ENCODE measurements around the gene HNRNPA3. TPM values are rescaled to one million over a fixed set of nuclear protein-coding genes. Genes with fewer than 3 reads are reported as not detected.
A peak's percentile ranks its signal among the peaks of the same experiment; 100 is the strongest.

Gene HNRNPA3
- total and polyA plus RNA-seq, 10 of the 15 experiments (the other 5 are each of a cell fraction or from before 2014, with no cell fraction given): 40.4 to 343 (median 206) TPM

DNA sequence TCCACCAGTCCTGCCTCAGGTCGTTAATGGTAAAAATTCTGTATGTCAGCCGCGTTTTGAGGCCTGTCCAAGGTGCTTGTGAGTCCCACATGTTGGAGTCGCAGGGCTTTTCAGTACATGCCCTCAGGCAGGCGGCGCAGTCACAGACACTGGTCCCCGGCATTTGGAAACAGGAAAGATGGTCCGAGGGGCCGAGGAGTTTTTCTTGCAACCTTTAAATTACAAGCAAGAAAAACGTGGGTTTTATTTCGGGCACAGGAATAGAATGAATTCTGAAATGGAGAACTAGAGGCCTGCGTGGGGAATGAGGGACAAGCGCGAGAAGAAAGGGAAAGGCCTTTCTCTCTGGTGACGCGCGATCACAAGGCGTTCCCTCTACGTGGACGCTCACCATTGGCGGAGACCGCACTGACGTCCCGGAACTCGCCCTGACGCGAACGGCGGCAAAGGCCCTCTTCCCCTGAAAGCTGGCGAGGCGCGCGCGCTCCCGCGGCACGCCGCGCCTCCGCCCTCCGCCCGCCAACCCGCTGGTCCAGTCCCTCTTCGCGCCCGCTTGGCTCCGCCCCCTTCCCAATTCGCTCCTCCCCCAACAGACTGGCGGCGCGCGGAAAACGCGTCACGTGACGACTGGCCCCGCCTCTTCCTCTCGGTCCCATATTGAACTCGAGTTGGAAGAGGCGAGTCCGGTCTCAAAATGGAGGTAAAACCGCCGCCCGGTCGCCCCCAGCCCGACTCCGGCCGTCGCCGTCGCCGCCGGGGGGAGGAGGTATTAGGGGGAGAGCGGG, at the start of gene HNRNPA3 (continued):
- TF ChIP-seq POLR2AphosphoS2 (IDR thresholded peaks at IDR 0.05; ENCODE audit: low read depth, low read length) (0 out of 2 replicates have a peak, but pooled peaks have one; percentile 78), ZZZ3 (IDR thresholded peaks at IDR 0.05; ENCODE audit: control insufficient read depth, insufficient read length, low read depth) (no peak), RFX5 (IDR thresholded peaks at IDR 0.05; ENCODE audit: low read depth, low read length) (peak; percentile 85), ZBTB11 (CRISPR knock-in tag; IDR thresholded peaks at IDR 0.05) (peak; percentile 60), PBX3 (IDR thresholded peaks at IDR 0.05; ENCODE audit: insufficient replicate concordance, low read depth, low read length) (peak; percentile 59), TARDBP (IDR thresholded peaks at IDR 0.05; ENCODE audit: borderline replicate concordance) (no peak), SUZ12 (IDR thresholded peaks at IDR 0.05; ENCODE audit: unreplicated experiment) (no peak), ESRRA (IDR thresholded peaks at IDR 0.05; ENCODE audit: low read length) (0 out of 2 replicates have a peak, but pooled peaks have one; percentile 5), SUPT20H (IDR thresholded peaks at IDR 0.05; ENCODE audit: borderline replicate concordance, control insufficient read depth, low read depth, low read length) (no peak), TAF1 (IDR thresholded peaks at IDR 0.05; ENCODE audit: borderline replicate concordance, low read depth, low read length) (peak; percentile 88), EP300 (IDR thresholded peaks at IDR 0.05; ENCODE audit: borderline replicate concordance in 1 of 2, control insufficient read depth in 1 of 2, low read depth in 2 of 2, low read length in 2 of 2) (peak in 1 of 2 experiments; percentile 43; a peak in 1 of 4 replicates), SMARCA5 (IDR thresholded peaks at IDR 0.05) (0 out of 2 replicates have a peak, but pooled peaks have one; percentile 37), CBFB (IDR thresholded peaks at IDR 0.05; ENCODE audit: low read depth) (peak; percentile 63; the same call in 1 of the 2 replicates), TCF3 (IDR thresholded peaks at IDR 0.05; ENCODE audit: borderline replicate concordance, insufficient read depth, low read depth, low read length) (0 out of 2 replicates have a peak, but pooled peaks have one; percentile 40), PKNOX1 (IDR thresholded peaks at IDR 0.05) (peak; percentile 91), TCF7 (IDR thresholded peaks at IDR 0.05; ENCODE audit: borderline replicate concordance) (peak; percentile 51; the same call in 1 of the 2 replicates), GATAD2B (conservative IDR thresholded peaks at IDR 0.05; ENCODE audit: low read depth) (no peak; the same call in 1 of the 2 replicates), BHLHE40 (IDR thresholded peaks at IDR 0.05; ENCODE audit: borderline replicate concordance in 1 of 2, low read depth in 2 of 2, low read length in 1 of 2) (peak; percentile 49 to 97; a peak in 3 of 4 replicates), PML (IDR thresholded peaks at IDR 0.05; ENCODE audit: low read length) (peak; percentile 97), NFIC (IDR thresholded peaks at IDR 0.05; ENCODE audit: low read depth, low read length) (peak; percentile 52; the same call in 1 of the 2 replicates)
- TF ChIP-seq, protein P1, sequence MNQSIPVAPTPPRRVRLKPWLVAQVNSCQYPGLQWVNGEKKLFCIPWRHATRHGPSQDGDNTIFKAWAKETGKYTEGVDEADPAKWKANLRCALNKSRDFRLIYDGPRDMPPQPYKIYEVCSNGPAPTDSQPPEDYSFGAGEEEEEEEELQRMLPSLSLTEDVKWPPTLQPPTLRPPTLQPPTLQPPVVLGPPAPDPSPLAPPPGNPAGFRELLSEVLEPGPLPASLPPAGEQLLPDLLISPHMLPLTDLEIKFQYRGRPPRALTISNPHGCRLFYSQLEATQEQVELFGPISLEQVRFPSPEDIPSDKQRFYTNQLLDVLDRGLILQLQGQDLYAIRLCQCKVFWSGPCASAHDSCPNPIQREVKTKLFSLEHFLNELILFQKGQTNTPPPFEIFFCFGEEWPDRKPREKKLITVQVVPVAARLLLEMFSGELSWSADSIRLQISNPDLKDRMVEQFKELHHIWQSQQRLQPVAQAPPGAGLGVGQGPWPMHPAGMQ (IDR thresholded peaks at IDR 0.05; ENCODE audit: borderline replicate concordance): no peak
